HCEC 1CT (cell line): ENCODE measurements around the gene TMEM38B.

Source experiments
- DNase-seq: peaks from one replicate; pipeline ENCODE4 v3.0.0-alpha.2; 2017

The TMEM38B gene, protein sequence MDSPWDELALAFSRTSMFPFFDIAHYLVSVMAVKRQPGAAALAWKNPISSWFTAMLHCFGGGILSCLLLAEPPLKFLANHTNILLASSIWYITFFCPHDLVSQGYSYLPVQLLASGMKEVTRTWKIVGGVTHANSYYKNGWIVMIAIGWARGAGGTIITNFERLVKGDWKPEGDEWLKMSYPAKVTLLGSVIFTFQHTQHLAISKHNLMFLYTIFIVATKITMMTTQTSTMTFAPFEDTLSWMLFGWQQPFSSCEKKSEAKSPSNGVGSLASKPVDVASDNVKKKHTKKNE

DNA sequence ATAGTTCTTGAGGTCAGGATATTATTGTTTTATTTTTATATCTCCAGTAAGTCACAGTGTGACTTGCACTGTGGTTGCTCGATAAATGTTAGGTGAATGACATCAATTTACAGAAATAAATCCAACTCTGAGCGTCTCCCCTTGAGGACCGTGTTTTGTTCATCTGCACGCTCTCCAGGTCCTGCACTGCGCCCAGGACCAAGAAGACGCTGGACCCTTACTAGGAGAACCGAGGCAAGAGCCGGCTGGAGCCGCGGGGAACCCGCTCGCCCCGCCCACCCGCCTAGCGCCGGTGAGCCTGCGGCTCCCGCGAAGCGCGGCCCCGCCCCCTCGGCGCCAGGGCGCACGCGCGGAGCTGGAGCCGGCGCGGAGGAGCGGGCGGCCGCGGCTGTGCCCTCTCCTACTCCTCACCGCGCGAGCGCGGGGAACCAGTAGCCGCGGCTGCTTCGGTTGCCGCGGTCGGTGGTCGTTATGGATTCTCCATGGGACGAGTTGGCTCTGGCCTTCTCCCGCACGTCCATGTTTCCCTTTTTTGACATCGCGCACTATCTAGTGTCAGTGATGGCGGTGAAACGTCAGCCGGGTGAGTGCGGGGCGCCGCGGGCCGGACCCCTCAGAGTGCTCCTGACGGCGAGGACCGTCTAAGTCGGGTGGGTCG is at the start of gene TMEM38B:
TMEM38B (plus strand) TSS at position 352 of the 658 bp plus-strand sequence; CDS start at position 472, 120 bp downstream.
- DNase-seq = peak; percentile 69

- DNase-seq = no peak
Observed at GRCh38 chr9:105646879-105647594, 47.3 kb upstream of the TMEM38B start.

DNA sequence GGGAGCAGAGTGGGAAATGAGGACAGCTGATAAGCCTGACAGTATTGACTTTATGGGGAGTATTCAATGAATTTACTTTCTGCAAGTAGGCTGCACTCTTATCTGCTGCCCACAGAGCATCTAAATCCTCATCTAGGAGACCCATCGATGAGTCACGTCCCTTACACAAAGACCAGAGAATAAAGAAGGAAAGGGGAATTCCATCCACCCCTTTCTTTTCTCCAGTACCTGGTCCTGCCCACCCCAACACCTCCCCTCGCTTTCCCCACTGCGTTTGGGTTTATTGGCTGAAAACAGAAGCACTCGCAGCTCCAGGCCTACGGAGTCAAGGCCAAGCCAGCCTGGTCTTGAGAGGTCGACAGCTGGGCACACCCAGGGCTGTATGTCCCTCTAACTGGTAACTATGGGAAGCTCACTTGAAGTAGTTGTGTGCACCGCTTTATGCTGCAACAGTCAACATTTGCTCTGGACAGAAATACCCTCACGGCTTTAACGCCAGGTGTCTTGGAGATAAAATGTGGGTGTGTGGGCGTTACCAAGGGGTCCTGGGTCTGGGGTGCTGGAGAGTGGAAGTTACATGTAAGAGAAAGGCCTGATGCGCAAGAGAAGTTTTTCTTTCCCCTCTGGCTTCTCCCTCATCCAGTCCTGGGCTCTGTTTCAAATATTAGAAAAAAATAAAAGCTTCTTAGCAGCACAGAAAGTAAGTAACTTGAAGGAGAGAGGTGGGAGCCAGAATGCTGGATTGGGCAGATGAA is 46.6 kb upstream of the TMEM38B start:
- DNase-seq = no peak

DNA sequence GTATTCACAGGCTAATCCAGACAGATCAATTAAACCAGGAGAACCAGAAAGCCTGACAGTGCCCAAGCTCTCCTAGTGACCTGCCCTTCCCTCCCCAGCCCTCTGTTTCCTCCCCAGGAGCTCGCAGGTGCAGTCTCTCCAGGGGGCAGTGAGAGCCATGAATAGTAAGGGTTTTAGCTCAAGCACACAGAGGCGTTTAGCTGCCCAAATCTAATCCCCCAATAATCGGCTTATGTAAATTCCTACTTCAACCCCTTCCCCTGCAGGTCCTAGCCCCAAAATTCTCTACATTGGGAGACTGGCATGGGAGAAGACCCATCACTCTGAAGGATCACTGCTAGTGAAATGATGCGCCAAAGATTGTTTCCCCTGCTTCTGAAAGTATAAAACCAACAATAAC is 42.5 kb upstream of the TMEM38B start:
- no peak for DNase-seq

- DNase-seq = no peak
Observed at GRCh38 chr9:105656131-105656921, 38.0 kb upstream of the TMEM38B start.

GRCh38 chr9:105658351-105658750 is 36.0 kb upstream of the TMEM38B start:
- DNase-seq = no peak

GRCh38 chr9:105661011-105661410 is 33.3 kb upstream of the TMEM38B start:
- DNase-seq = no peak

- DNase-seq = no peak
Observed at GRCh38 chr9:105662184-105663104, 31.9 kb upstream of the TMEM38B start, which contains the start of gene TAL2. Gene TAL2 (plus strand): TSS chr9:105662457. CDS start chr9:105662497, 40 bp downstream.

GRCh38 chr9:105663914-105664313 is 30.4 kb upstream of the TMEM38B start:
- DNase-seq = no peak

DNA sequence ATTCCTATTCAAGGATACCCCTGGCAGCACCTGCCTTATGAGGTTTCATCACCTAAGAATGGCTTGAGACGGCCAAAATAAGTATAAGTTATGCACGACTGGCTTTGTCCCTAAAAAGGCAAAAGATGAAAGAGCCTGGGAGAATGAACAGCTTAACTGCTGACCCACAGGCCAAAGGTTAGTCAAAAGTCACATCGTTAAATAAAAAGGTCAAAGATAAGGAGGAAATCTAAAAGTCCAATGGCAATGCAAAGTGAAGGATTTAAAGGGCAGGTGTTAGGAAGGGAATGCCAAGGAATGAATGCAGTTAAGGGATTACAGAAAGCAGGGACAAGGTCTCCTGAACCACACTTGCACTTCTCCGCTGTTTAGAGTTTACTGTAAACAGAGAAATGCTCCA is 26.5 kb upstream of the TMEM38B start:
- DNase-seq = no peak

DNA sequence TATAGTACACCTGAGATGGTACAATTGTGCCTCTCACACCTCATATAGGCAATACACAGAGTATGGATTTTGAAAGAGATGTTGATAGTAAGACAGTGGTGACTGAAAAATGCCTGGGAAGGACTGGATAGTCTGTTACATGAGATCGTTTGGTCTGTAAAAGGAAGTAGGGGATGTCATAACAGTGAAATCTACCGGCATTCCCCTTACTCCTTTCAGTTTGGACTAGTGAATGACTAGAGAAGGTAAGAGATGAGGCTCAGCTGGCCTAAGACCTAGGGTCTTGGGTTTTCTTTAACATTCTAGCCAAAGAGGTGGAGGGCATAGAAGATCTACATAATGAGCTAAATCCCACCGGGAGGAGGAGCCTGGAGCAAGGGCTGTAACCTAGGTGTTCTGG is 24.0 kb upstream of the TMEM38B start:
- no peak for DNase-seq

- DNase-seq = no peak
Observed at GRCh38 chr9:105670775-105671174, 23.6 kb upstream of the TMEM38B start.

DNA sequence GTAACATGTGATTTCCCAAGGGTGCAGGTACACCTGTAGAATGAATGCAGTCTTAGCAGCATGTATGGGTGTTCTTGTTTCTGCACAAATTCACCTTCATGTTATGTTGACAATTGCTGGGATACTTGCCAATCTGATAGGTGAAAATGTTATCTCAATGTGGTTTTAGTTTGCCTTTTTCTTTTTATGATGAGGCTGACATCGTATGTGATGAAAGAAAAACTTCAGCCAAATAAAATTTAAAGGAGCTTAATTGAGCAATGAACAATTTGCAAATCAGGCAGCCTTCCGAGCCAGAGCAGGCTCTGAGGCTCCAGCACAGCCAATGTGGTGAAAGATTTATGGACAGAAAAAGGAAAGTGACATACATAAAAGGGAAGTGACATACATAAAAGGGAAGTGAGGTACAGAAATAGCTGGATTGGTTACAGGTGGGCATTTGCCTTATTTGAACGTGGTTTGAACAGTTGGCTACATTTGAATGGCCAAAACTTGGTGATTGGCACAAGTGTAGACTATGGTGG is 21.6 kb upstream of the TMEM38B start:
- no peak for DNase-seq

- no peak for DNase-seq
Observed at GRCh38 chr9:105673850-105674387, 20.4 kb upstream of the TMEM38B start.

DNA sequence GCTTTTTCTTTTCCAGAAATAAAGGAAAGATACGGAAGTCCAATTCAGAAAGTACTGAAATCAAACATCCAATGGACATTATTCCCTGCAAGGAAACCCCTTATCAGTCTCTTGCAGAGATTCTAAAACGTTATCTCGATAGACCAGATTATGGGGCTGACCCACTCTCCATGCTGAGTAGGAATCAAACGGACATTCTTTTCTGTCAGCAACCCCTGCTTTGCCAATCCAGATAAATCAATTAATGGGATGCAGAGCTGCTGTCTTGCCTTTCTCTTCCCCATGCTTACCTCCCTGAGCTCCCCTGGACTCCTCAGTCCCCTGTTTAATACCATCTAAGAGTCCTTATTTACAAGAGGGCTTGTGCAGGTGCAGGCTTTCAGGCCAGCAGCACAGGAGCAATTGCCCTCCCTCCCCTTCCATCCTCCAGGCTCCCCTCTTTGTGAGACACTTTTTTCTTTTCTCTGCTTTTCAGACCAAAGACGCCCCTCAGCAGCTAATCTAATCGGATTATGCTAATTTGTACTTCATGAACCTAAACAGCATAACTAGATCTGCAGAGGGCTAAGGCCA is 17.9 kb upstream of the TMEM38B start:
- DNase-seq = no peak

- no peak for DNase-seq
Observed at GRCh38 chr9:105678163-105678562, 16.2 kb upstream of the TMEM38B start.

DNA sequence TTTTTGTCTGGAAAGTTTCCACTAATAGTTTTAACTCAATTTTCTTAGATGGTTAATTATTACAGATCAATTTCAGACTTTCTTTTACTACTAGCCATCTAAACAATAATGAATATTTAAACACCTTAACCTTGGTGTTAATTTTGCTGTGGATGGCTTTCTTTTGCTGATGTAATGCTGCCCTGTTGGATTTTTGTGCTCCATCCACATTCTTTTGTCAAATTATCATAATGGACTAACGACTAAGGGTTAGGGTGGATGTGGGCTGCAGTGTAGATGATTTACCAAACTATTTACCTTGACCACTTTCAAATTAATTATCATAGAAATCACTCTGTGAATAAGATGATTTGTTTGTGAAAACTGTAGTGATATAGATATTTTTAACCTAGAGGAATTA is 15.6 kb upstream of the TMEM38B start:
- DNase-seq = no peak

DNA sequence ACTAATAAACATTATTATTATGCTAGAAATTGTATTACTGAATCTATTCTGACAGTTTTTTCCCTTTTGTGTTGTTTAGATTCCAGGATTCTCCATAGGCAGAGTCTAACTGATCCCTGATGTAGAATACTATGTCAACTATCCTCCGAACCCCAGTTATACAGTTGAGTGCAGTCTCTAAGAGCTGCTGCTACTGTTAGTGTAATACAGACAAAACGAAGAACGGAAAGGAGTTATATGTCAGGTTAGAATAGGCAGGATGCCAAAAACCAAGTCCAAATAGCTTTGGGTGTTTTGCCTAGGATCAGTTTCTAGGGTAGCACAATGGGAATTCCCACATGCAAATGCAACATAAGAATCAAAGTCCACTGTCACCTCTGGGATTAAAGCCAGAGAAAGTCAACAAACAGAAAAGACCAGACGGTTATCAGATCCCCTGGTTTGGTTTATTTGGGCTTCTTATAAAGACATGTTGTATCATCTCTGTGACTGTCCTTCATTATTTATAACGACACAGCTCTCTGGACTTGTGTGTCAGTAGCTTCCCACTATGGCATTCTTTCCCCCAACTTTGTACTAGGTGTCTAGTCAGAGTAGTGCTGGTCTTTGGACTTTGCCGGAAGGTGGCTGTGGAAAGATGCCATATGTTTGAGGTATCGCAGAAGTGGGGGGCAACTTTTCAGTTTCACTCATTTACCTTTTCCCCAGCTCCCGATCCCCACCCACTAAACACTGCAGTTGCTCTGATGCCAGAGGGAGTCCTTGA is 14.9 kb upstream of the TMEM38B start:
- DNase-seq = no peak

DNA sequence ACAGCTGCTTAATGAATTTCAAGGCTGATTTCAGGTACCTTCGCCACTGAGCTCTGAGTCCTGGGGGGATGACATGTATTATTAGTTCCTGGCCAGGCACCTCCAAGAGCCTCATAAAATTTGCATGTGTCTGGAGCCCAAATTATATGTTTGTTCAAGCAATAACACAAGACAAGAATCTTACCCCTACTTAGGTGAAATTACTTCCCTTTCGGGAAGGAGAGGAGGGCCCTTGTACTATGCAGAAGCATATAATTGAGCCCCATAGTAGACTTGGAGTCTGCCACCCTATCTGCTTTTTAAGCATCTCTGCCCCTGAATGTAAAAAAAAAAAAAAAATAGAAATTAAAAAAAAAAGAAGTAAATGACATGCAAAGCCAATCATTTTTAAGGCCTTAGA is 13.0 kb upstream of the TMEM38B start:
- DNase-seq = no peak
